Thoracic aorta (tissue), 2 donors: ENCODE measurements around the gene S100A9. TPM values are rescaled to one million over a fixed set of nuclear protein-coding genes. Genes with fewer than 3 reads are reported as not detected.

Source experiments
- ATAC-seq: fragments of 150-250 bp; one replicate; pipeline ENCODE4 v1.8.0; 2017; ENCODE audit warnings: low read depth; ENCODE audit not compliant: insufficient number of reproducible peaks, low FRiP score
- DNase-seq: peaks from one replicate; pipeline ENCODE4 v3.0.0-alpha.2; 2020; ENCODE audit warnings: low spot score
- H3K27ac ChIP-seq, 2 donors: fragments of 200-600 bp; sonication (generic); 1 replicate in 1 of 2; 2 replicates in 1 of 2; pipeline ENCODE4 v1.5.1; 2016; ENCODE audit warnings: mild to moderate bottlenecking in 2 of 2, moderate library complexity in 2 of 2
- H3K27me3 ChIP-seq: fragments of 200-600 bp; sonication (generic); replicated peaks from 2 replicates; pipeline ENCODE4 v1.6.0; 2016; ENCODE audit warnings: mild to moderate bottlenecking; ENCODE audit not compliant: insufficient read depth
- H3K36me3 ChIP-seq: fragments of 200-600 bp; sonication (generic); one replicate; pipeline ENCODE4 v1.5.1; 2016
- H3K4me1 ChIP-seq, 2 donors: fragments of 200-600 bp; sonication (generic); 1 replicate in 1 of 2; 2 replicates in 1 of 2; pipeline versions ENCODE4 v1.5.1 to v1.6.0; 2016; ENCODE audit warnings: low read depth in 2 of 2, mild to moderate bottlenecking in 1 of 2; ENCODE audit not compliant: control insufficient read depth in 1 of 2
- H3K4me3 ChIP-seq: fragments of 200-600 bp; sonication (generic); 2 replicates; pipeline ENCODE4 v1.5.1; 2016; ENCODE audit warnings: mild to moderate bottlenecking
- H3K9me3 ChIP-seq: fragments of 200-600 bp; sonication (generic); 2 replicates; pipeline ENCODE4 v1.5.1; 2016
- total RNA-seq, 2 donors: library from RNA; depleted of rRNA; stranded (reverse); fragments of >200 nt; gene quantifications; one replicate each; pipeline versions ENCODE4 v1.1.0 to v1.2.3, GENCODE V29; 2016
- TF ChIP-seq, protein P1 (sequence below): fragments of 200-600 bp; sonication (generic); IDR thresholded peaks from one replicate; pipeline ENCODE4 v1.5.1; 2019; ENCODE audit warnings: antibody characterized with exemption

The S100A9 gene
- total RNA-seq, 2 donors from 2014 or later: 138 to 478 TPM

DNA sequence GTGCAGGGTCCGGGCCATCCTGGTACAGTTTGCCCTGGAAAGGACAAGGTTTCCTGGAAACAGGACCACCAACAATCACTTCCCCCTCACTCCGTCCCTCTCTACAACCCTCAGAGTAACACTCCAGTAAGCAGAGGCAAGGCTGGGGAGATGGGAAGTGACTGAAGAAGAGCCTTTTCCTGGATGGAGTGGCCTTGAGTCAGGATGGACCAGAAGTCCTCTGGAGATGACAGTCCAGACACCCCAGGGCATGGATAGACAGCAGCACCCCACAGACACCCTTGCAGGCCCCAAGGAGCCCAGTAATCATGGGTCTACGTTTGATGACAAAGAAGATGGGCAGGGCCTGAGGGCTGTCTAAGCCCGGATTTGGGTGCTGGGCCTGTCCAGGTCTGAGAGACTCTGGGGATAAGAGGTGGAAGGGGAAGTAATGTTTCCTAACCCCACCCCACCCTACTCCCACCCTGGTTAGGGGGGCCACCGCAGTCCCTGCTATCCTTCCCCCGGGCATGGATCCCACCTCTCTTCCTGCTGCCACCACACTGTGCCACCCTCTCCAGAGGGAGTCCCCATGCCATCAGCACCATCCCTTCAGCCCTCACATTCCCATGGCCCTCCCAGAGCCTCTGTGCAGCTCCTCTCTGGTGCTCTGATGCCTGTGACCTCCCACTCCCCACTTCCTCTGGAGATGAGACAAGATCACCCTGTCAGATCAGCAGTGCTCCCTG, 40.4 kb downstream of the S100A9 start:
- no peaks in the 10 kb centered on the region for H3K36me3 ChIP-seq
- no peaks in the 10 kb centered on the region for H3K9me3 ChIP-seq
- H3K4me3 ChIP-seq: no peak overlapping the region
- ATAC-seq (no peak), DNase-seq (no peak)
- no peaks in the 10 kb centered on the region for H3K27me3 ChIP-seq
- TF ChIP-seq, protein P1, sequence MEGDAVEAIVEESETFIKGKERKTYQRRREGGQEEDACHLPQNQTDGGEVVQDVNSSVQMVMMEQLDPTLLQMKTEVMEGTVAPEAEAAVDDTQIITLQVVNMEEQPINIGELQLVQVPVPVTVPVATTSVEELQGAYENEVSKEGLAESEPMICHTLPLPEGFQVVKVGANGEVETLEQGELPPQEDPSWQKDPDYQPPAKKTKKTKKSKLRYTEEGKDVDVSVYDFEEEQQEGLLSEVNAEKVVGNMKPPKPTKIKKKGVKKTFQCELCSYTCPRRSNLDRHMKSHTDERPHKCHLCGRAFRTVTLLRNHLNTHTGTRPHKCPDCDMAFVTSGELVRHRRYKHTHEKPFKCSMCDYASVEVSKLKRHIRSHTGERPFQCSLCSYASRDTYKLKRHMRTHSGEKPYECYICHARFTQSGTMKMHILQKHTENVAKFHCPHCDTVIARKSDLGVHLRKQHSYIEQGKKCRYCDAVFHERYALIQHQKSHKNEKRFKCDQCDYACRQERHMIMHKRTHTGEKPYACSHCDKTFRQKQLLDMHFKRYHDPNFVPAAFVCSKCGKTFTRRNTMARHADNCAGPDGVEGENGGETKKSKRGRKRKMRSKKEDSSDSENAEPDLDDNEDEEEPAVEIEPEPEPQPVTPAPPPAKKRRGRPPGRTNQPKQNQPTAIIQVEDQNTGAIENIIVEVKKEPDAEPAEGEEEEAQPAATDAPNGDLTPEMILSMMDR: no peak
- no peak overlapping the region for H3K27ac ChIP-seq
- no peaks in the 10 kb centered on the region for H3K4me1 ChIP-seq

DNA sequence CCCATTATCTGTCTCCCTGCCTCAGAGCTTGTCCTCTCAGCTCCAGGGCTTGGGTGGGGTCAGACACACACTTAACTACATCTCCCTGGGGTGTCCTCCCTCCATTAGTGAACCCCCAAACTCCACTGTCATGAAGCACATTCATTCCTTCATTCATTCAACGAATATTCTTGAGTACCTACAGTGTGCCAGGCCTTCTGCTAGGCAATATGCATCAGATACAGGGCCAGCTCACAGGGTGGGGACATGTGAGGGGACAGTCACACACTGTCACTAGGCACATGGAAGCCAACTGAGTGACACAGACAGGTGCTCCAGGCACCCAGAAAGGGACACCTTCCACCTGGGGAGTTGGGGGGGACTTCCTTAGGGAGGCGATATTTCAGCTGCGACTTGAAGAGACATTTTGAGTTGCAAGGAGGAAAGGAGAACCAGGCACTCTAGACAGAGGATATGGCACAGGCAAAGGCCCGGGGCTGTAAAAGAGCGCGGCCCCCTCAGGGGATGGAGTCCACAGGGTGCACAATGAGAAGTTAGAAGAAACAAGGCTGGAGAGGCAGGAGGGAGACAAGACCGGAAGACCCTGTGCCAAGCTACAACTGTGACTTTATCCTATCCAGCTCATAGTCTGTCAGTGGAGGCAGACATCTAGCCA, 41.9 kb downstream of the S100A9 start:
- no peak for DNase-seq
- ATAC-seq: no peak
- H3K27me3 ChIP-seq: no peaks in the 10 kb centered on the region
- TF ChIP-seq, protein P1: no peak
- no peaks in the 10 kb centered on the region for H3K36me3 ChIP-seq
- H3K27ac ChIP-seq: no peak overlapping the region
- H3K4me1 ChIP-seq: no peaks in the 10 kb centered on the region
- no peak overlapping the region for H3K4me3 ChIP-seq
- H3K9me3 ChIP-seq: no peaks in the 10 kb centered on the region

DNA sequence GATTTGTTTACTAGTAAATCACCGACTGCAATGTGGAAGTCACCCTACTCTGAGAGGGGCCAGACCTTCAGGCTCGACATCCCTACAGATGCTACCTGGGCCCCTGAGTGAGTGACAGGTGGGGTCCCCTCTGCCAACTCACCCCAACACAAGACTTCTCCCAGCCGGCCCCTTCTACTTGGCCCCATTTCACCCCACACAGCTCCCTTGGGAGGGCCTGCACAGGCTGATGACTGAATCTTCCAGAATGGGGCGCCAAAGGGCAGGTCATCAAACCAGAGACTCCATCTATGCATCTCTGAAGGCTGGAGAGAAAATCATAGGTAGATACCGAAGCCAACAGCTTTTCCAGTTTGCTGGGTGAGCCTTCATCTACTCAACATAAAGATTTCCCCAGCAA, 42.6 kb downstream of the S100A9 start:
- ATAC-seq (no peak), DNase-seq (no peak)
- TF ChIP-seq, protein P1: no peak
- H3K4me1 ChIP-seq: no peaks in the 10 kb centered on the region
- H3K9me3 ChIP-seq: no peaks in the 10 kb centered on the region
- H3K36me3 ChIP-seq: no peaks in the 10 kb centered on the region
- no peak overlapping the region for H3K27ac ChIP-seq
- no peaks in the 10 kb centered on the region for H3K27me3 ChIP-seq
- H3K4me3 ChIP-seq: no peak overlapping the region

DNA sequence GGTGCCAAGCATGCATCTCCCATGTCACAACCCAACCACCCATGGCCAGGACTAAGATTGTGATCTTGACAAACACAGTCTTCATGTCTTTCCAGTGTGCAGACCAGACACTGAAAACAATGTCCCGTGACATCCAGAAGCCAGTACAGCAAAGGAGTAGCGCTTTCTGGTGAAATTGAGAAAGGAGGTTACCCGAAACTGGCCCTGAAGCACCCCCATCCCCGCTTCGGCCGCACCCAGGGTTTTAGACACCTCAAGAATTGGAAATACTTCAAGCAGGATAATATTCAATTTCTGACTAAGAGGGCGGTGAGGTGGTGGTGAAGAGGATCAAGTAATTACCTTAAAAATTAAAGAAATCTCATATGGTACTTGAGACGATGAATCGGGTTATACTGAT, 43.8 kb downstream of the S100A9 start:
- H3K36me3 ChIP-seq: no peaks in the 10 kb centered on the region
- H3K27me3 ChIP-seq: no peaks in the 10 kb centered on the region
- no peaks in the 10 kb centered on the region for H3K9me3 ChIP-seq
- DNase-seq (no peak), ATAC-seq (no peak)
- no peak overlapping the region for H3K4me3 ChIP-seq
- TF ChIP-seq, protein P1: no peak
- no peaks in the 10 kb centered on the region for H3K4me1 ChIP-seq
- no peak overlapping the region for H3K27ac ChIP-seq

DNA sequence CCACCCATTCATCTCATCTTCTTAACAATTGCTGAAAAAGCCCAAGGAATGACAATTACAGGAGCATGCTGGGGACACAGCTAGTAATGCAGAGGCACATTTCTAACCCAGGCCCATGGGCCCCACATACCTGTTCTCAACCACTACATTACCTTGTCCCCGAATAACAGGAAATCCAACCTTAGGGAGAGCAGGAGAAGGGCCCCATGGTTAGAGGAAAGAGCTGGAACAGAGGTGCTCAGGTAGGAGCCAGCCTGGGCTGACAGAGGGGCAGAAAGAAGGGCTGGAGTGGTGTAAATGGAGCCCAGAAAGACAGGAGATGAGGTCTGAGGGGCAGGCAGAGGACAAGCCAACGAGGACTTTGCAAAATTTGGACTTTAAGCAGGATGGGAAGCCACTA, 44.6 kb downstream of the S100A9 start:
- TF ChIP-seq, protein P1: no peak
- no peak for DNase-seq
- Histone ChIP-seq H3K27me3 (no peaks in the 10 kb centered on the region), H3K4me3 (no peak overlapping the region), H3K9me3 (no peaks in the 10 kb centered on the region), H3K27ac (no peak overlapping the region), H3K4me1 (no peaks in the 10 kb centered on the region), H3K36me3 (no peaks in the 10 kb centered on the region)
- ATAC-seq: no peak
